ENCODE measurements around the gene NOSIP.

NOSIP gene

DNA sequence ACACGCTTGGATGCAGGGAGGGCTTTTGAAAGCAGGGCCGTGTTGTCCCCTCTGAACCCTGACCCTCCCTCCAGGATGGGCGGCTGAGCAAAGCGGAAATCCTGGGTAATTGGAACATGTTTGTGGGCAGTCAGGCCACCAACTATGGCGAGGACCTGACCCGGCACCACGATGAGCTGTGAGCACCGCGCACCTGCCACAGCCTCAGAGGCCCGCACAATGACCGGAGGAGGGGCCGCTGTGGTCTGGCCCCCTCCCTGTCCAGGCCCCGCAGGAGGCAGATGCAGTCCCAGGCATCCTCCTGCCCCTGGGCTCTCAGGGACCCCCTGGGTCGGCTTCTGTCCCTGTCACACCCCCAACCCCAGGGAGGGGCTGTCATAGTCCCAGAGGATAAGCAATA, 37.3 kb downstream of the NOSIP start:
- no peak overlapping the region for H3K27ac ChIP-seq (replicated peaks)
- no peaks in the 10 kb centered on the region for H3K27me3 ChIP-seq (ENCODE audit: insufficient read depth, poor library complexity, severe bottlenecking)
- DNase-seq (ENCODE audit: low read depth in 1 of 2, low spot score in 1 of 2): no peak
- TF ChIP-seq, protein P1, sequence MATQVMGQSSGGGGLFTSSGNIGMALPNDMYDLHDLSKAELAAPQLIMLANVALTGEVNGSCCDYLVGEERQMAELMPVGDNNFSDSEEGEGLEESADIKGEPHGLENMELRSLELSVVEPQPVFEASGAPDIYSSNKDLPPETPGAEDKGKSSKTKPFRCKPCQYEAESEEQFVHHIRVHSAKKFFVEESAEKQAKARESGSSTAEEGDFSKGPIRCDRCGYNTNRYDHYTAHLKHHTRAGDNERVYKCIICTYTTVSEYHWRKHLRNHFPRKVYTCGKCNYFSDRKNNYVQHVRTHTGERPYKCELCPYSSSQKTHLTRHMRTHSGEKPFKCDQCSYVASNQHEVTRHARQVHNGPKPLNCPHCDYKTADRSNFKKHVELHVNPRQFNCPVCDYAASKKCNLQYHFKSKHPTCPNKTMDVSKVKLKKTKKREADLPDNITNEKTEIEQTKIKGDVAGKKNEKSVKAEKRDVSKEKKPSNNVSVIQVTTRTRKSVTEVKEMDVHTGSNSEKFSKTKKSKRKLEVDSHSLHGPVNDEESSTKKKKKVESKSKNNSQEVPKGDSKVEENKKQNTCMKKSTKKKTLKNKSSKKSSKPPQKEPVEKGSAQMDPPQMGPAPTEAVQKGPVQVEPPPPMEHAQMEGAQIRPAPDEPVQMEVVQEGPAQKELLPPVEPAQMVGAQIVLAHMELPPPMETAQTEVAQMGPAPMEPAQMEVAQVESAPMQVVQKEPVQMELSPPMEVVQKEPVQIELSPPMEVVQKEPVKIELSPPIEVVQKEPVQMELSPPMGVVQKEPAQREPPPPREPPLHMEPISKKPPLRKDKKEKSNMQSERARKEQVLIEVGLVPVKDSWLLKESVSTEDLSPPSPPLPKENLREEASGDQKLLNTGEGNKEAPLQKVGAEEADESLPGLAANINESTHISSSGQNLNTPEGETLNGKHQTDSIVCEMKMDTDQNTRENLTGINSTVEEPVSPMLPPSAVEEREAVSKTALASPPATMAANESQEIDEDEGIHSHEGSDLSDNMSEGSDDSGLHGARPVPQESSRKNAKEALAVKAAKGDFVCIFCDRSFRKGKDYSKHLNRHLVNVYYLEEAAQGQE (IDR thresholded peaks at IDR 0.05; ENCODE audit: insufficient replicate concordance, low read depth): no peak
- no peak for TF ChIP-seq GABPA (IDR thresholded peaks at IDR 0.05; ENCODE audit: low read depth)
- TF ChIP-seq SPI1 (IDR thresholded peaks at IDR 0.05; ENCODE audit: borderline replicate concordance, low read depth): no peak
- TF ChIP-seq POLR2AphosphoS5 (IDR thresholded peaks at IDR 0.05; ENCODE audit: low read depth): no peak
- TF ChIP-seq, protein P2, sequence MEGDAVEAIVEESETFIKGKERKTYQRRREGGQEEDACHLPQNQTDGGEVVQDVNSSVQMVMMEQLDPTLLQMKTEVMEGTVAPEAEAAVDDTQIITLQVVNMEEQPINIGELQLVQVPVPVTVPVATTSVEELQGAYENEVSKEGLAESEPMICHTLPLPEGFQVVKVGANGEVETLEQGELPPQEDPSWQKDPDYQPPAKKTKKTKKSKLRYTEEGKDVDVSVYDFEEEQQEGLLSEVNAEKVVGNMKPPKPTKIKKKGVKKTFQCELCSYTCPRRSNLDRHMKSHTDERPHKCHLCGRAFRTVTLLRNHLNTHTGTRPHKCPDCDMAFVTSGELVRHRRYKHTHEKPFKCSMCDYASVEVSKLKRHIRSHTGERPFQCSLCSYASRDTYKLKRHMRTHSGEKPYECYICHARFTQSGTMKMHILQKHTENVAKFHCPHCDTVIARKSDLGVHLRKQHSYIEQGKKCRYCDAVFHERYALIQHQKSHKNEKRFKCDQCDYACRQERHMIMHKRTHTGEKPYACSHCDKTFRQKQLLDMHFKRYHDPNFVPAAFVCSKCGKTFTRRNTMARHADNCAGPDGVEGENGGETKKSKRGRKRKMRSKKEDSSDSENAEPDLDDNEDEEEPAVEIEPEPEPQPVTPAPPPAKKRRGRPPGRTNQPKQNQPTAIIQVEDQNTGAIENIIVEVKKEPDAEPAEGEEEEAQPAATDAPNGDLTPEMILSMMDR (IDR thresholded peaks at IDR 0.05; ENCODE audit: insufficient read depth, low read length): no peak
- H3K4me3 ChIP-seq (replicated peaks; ENCODE audit: insufficient read depth, low read length): no peak overlapping the region

GRCh38 chr19:49542446-49542845, 37.9 kb downstream of the NOSIP start:
- DNase-seq (ENCODE audit: low read depth in 1 of 2, low spot score in 1 of 2): no peak
- H3K27ac ChIP-seq (replicated peaks): no peak overlapping the region
- H3K4me3 ChIP-seq (replicated peaks; ENCODE audit: insufficient read depth, low read length): no peak overlapping the region
- TF ChIP-seq, protein P1 (IDR thresholded peaks at IDR 0.05; ENCODE audit: insufficient replicate concordance, low read depth): no peak
- TF ChIP-seq SPI1 (IDR thresholded peaks at IDR 0.05; ENCODE audit: borderline replicate concordance, low read depth) (no peak), GABPA (IDR thresholded peaks at IDR 0.05; ENCODE audit: low read depth) (no peak), POLR2AphosphoS5 (IDR thresholded peaks at IDR 0.05; ENCODE audit: low read depth) (no peak)
- TF ChIP-seq, protein P2 (IDR thresholded peaks at IDR 0.05; ENCODE audit: insufficient read depth, low read length): no peak
- no peaks in the 10 kb centered on the region for H3K27me3 ChIP-seq (ENCODE audit: insufficient read depth, poor library complexity, severe bottlenecking)

- Histone ChIP-seq H3K27me3 (ENCODE audit: insufficient read depth, poor library complexity, severe bottlenecking) (no peaks in the 10 kb centered on the region), H3K27ac (replicated peaks) (no peak overlapping the region), H3K4me3 (replicated peaks; ENCODE audit: insufficient read depth, low read length) (no peak overlapping the region)
- DNase-seq (ENCODE audit: low read depth in 1 of 2, low spot score in 1 of 2): no peak
- no peak for TF ChIP-seq SPI1 (IDR thresholded peaks at IDR 0.05; ENCODE audit: borderline replicate concordance, low read depth)
- TF ChIP-seq, protein P1 (IDR thresholded peaks at IDR 0.05; ENCODE audit: insufficient replicate concordance, low read depth): no peak
- TF ChIP-seq, protein P2 (IDR thresholded peaks at IDR 0.05; ENCODE audit: insufficient read depth, low read length): no peak
- no peak for TF ChIP-seq GABPA (IDR thresholded peaks at IDR 0.05; ENCODE audit: low read depth)
- TF ChIP-seq POLR2AphosphoS5 (IDR thresholded peaks at IDR 0.05; ENCODE audit: low read depth): no peak
These were observed 38.4 kb downstream of the NOSIP start for GRCh38 chr19:49541914-49542313.
